GM19239 (cell line): ENCODE measurements around the gene NAPB.
"Not testable (repeated sequence)": the region's sequence is repeated elsewhere in the genome, so short reads cannot be mapped to it uniquely, and the experiment has no call there.

Source experiments
- DNase-seq: peaks from one replicate; pipeline ENCODE4 v3.0.0; 2011; ENCODE audit warnings: low spot score; ENCODE audit not compliant: insufficient read length
- FAIRE-seq: peaks from 2 replicates; lab custom pipeline; 2011; peaks lifted over from hg19 to GRCh38; lab: Jason Lieb, UNC

Gene NAPB

DNA sequence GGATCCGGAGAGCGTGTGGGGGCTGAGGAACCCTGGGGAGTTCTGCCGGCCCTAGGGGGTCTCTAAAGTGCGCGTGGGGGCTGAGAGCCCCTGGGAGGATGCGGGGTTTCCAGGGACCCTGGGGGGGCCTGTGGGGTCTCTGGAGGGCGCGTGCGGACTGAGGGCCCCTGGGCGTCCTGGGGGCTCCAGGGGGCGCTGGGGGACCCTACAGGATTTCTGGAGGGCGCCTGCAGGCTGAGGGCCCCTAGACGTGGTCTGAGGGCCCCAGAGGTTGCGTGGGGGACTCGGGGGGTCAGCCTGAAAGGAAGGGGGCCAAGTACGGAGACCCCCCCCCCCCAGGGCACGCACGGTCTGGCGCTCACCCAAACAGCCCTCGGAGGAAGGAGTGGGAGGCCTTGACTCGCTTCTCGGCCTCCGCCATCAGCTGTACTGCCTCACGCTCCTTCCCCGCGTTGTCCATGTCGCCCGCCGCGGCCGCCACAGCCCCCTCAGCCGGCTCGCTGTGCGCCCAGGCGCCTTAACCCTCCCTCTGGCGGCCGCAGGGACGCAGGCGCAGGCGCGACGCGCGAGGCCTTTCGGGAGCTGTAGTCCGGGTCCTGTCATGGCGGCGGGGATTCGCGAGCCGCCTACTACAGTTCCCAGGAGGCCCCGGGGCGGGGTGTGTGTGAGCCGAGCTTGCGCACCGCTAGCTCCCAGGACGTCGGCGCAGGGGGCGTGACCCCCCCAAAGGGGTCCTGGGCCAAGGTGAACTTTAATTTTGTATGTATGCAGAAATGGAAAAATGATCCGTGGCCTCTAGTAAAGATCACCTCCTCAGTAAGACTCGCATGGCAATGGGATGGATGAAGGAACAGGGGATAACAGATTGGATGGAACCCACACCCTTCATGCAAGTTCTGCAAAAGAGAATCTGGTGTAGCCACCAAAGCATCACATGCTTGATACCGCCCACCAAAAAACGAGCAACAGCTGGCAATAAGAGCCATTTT is at the start of gene NAPB:
TSS of gene NAPB (minus strand) at position 546 of the 989 bp plus-strand sequence. CDS start at position 460, 86 bp downstream.
- FAIRE-seq = peak; percentile 92

DNA sequence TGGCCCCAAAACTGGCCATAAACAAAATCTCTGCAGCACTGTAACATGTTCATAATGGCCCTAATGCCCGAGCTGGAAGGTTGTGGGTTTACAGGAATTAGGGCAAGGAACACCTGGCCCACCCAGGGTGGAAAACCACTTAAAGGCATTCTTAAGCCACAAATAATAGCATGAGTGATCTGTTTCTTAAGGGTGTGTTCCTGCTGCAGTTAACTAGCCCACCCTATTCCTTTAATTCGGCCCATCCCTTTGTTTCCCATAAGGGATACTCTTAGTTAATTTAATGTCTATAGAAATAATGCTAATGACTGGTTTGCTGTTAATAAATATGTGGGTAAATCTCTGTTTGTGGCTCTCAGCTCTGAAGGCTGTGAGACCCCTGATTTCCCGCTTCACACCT is 45.7 kb upstream of the NAPB start:
- FAIRE-seq = not testable (repeated sequence)

More for the DNA sequence above, at the start of gene NAPB:
- peak; percentile 91 for DNase-seq

DNA sequence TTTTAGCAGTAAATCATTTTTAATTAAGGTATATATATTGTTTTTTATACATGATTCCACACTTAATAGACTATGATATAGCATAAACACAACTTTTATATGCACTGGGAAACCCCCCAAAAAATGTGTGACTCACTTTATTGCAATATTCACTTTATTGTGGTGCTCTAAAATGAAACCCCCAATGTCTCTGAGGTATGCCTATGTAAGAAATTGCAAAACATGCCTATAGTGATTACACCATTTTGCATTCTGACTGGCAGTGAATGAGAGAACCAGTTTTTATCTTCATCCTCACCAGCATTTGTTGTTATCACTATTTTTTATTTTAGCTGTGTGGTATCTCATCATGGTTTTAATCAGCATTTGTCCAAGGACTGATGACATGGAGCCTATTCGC is 39.9 kb upstream of the NAPB start:
- no peak for FAIRE-seq

More for the DNA sequence above, 45.7 kb upstream of the NAPB start:
- DNase-seq = not testable (repeated sequence)

DNA sequence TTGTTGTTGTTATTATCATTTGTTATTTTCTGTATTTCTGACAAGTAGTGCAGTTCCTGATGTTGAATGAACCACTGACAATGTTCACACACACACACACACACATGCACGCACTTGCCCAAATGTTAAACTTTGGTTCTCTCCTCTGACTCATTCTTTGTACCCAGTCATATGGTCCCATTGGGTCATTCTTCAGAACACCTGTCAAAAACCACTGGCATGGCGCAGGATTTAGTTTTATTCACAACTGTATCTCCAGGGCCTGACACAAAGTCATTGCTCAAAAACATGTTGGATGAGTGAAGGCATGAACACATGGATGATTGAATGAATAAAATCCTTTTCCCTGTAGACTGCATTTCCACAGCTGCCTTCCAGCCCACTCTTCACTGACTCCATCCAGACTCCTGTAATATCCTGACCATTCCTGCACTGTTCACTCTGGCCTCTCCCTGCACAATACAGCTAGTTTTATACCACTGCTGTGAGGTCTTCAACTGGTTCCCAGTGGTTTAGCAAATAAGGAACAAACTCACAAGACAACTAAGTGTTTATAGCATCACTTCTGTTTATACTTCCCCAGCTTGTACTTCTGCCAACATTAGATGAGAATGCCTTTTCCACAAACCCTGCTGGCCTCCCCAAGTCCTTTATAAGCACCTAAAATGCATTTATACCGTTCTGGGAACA is 38.3 kb upstream of the NAPB start:
- FAIRE-seq = no peak
- no peak for DNase-seq

More for the DNA sequence above, 39.9 kb upstream of the NAPB start:
- DNase-seq = no peak

DNA sequence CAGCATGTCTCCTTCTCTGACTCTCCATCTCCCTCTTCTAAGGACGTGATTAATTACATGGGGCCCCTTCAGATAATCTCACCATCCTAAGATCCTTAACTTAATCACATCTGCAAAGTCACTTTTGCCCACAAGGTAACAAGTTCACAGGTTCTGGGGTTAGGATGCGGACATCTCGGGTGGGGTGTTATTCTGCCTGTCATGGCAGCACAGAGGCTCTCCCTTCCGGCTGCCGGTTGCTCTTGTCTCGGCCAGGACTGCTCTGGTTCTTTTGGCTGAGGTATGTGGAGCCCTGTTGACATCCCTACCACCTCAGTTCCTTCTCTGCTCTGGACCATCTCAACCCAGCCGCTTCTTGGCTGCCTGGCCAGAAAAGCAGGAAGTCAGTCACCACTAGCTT is 35.6 kb upstream of the NAPB start:
- no peak for DNase-seq
- FAIRE-seq = no peak

DNA sequence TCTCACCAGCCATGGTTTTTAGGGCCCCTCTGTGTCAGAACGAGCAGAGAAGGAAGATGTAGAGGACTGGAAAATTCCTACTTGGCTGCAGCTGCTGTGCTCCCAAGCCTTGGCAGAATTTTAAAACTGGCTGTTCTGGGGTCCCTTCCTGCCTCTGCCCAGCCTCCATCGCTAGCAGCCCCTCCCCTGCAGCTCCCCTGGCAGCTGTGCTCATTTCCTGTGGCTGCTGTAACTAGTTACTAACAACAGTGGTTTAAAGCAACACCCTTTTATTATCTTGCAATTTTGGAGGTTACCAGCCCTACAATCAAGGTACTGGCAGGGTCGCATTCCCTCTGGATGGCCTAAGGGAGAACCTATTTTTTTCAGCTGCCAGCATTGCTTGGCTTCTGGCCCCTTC is 35.1 kb upstream of the NAPB start:
- FAIRE-seq = no peak

DNA sequence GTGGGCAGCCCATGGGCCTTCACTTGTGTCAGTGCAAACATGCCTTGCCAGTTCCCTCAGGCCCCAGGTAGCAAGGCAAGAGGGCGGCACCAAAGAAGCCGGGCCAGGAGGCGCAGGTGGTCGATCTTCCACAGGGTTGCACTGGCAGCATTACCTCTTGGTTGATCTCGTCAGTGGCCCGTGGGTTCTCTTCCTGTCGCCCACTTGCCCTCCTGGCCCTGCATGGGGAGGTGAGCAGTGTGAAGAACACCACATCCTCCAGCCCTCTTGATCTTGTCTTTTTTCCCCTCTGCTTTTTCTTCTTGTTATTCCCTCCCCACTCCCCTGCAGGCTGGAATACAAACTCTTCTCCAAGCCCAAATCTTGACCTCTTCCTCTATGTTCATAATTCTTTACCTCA is 34.4 kb upstream of the NAPB start:
- DNase-seq = no peak
- no peak for FAIRE-seq

More for the DNA sequence above, 35.1 kb upstream of the NAPB start:
- no peak for DNase-seq

DNA sequence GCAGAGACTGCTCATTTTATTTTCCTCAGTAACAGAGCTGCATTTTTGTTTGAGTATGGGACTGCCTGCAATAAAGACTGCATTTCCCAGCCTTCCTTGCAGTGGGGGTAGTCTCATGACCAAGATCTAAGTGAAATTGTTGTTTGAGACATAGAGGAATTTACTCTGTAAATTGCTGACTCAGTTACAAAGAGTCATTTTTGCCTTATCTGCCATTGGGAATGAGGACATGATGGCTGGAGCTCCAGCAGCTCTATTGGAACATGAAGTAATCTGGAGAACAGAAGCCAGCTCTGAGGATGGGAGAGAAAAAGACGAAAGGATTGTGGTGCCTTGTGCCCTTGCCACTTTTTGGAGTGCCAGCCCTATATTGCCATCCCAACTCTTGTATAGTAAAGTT is 33.5 kb upstream of the NAPB start:
- DNase-seq (no peak), FAIRE-seq (no peak)

DNA sequence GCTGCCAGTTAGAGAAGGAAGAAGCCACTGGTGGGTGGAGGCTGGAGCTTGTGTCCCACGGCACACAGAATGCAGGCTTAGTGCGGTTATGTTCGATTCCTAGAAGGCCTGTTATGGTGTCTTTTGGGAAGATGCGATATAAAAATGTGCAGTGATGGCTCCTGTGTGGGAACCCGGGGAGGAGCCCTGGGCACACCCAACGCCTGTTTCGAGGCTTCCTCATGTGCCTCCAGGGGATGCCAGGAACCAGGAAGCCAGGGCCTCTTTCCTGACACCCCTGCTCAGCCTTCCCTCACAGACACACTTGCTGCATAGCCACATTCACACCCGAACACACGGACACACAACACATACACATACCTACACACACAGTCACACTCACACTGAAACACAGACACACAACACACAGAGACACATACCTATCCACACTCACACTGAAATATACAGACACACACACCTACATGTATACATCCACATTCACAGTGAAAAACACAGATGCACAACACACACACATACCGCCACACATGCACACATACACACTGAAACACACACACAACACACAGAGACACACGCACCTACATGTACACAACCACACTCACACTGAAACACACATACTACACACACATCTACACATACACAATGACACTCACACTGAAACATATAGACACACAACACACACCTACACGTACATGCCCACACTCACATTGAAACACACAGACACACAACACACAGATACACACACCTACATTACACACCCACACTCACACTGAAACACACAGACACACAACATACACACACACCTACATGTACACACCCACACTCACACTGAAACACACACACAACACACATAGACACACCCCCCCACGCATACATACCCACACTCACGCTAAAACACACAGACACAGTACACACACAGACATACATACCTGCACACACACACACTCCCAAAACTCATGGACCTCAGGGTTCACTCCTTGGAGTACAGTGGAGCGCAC is 32.6 kb upstream of the NAPB start:
- DNase-seq = no peak

DNA sequence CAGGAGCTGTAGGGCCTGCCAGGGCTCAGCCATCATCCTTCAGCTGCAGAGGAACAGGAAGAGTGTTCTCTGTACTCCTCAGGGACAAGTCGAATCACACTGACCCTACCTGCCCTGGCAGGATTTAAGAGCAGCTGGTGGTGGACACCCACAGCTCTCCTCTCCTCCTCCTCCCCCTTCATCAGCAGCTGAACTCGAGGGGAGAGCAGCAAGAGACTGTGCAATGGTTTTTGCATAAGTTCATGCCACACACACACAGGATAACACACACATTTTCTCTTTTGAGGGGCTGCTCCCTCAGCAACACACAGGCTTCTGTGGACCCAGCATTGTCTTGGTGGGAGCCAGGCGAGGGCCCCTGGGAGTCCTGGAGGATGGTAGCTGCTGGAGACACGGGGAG is 31.5 kb upstream of the NAPB start, which contains the start of gene CST11:
TSS of gene CST11 (minus strand) at position 101 of the 400 bp plus-strand sequence. CDS start at position 36, 65 bp downstream.
- DNase-seq (no peak), FAIRE-seq (no peak)

More for the DNA sequence above, 32.6 kb upstream of the NAPB start:
- no peak for FAIRE-seq

DNA sequence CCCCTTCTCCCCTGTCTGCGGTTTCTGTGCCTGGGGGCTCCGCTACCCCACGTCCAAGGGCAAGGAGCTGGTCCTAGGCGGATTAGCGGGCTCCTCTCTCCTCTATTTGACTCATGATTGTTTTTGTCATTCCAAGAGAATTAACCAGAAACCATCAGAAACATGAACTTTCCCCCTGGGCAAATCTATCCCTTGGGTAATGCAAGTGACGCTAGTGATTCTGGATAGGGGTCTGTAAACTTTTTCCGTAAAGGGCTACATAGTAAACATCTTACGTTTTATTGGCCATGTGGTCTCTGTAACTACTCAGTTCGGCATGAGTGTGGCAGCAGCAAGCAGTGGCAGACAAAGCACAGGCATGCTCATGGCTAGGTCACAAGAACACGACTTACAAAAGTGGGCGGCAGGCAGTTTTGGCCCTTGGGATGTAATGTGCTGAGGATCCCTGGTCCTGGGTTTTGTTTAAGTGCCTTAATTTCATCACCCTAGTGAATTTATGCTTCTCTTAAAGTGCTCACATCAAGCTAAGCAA is 30.7 kb upstream of the NAPB start:
- DNase-seq = no peak
- FAIRE-seq = no peak

DNA sequence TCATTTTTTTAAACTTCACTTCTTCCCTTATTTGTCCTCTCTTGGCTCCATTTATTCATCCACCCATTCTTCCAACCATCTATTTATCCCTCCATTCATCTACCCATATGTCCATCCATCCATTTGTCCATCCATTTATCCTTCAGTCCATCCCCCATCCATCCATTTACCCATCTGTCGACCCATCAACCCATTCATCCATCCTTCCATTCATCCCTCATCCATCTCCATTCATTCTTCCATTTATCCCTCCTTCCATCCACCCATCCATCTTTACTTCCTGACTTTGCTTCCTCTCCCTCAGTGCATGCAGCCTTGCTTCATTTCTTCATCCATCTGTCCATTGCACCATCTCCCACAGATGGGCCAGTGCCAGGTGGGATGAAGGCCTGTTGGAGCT is 29.6 kb upstream of the NAPB start:
- FAIRE-seq = no peak
- no peak for DNase-seq

DNA sequence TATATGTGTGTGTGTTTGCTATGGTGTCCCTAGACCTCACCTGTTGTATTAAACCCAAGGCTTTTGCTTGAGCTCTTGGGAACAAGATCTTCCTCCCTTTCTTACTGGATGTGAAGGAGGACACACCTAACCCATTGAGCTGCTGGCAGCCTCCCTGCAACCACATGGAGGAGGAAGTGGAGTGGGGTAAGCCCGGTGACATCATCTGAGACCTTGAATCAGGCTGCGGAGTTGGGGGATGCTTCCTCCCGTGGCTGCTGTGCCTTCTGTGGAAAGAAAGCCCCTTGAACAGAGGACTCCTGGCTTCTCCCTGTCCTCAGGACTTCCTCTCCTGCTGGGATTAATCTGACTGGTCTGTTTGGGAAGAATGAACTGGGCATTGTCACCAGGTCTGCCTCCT is 28.1 kb upstream of the NAPB start:
- FAIRE-seq (no peak), DNase-seq (no peak)

DNA sequence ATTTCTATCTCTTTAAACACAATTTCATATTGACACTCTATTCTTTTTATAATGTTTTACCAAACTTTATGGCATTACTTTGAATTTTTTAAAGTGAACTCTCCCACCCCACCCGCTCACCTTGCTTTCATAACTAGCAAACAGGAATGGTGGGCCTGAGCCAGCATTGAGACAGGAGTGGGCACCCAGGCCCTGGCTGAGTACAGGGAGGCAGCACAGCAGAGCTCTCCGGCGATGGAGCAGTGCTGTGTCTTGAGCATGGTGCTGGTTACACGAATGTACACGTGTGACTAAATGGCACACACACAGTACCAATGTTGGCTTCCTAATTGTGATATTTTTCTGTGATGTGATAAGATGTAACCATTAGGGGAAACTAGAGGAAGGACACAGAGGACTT is 26.9 kb upstream of the NAPB start:
- FAIRE-seq (no peak), DNase-seq (no peak)

DNA sequence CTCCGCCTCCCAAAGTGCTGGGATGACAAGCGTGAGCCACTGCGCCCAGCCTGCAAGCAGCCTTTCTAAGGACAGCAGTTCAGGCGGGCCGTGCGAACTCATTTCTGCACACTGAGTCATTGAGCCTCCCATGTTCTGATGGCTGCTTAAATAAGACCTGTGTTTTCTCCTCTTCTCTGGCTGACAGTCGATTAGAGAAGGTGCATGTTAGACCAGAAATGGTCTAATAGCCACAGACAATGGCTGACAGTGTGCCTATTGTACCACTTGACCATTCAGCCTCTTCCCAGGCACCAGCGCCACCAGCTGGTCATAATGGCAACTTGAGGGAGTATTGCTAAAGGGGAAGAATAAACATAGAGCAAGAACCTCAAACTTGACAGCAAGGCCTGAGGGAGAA is 25.2 kb upstream of the NAPB start:
- FAIRE-seq (peak; percentile 31), DNase-seq (peak; percentile 29)

DNA sequence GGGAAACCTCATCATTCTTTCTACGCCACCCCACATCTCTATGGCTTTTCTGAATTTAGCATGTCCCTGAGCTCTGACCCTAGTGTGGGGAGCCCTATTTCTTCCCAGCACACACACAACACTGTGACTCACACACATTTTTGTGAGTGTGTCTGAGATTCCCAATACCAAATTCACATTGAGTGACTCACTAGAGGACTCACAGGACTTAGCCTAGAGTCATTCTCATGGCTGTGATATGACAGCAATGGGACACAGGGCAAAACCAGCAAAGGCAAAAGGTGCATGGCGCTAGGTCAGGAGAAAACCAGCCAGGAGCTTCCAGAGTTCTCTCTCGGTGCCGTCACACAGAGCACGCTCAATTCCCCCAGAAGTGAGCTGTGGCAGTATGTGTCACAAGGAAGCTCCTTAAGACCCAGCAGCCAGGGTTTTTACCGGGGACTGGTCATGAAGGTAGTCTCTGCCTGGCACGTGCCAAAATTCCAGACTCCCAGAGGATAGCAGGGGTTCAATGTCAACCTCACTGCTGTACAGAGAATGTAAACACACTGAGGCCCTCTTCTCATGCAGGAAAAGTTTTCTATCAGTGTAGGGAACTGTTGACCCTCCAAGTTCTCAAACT is 24.4 kb upstream of the NAPB start:
- no peak for FAIRE-seq
- DNase-seq = no peak

DNA sequence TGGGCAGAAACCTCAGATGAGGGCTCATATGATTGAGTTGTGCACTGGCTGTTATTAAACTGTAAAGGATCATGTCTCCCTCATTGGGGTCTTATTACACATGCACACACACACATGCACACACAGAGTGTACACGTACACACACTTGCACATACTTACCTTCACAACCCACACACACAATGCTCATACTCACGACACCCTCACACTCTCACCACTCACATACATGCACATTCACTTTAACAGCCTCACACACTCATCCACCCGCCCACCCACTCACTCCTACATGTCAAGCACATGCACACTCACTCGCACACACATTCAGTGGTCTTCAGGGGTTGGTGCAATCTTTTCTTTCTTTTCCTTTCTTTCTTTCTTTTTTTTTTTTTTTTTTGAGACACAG is 23.6 kb upstream of the NAPB start:
- DNase-seq (no peak), FAIRE-seq (no peak)

DNA sequence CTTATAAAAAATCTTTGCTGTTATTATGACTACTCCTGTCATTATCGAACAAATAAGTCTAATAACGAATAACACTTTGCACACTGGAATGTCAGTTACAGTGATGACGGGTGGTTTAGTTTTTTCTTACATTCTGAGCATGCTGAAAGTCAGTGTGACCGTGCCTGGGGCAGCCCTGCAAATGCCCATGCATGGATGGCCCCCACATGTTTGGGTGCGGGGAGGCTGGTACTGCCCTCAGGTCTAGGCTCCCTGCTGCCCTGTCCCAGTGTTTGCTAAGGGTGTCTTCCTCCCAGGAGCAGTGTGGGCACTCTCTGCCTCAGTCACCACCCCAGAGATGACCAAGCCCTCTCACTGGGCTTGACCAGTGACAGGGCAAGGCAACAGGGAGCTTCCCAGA is 21.1 kb upstream of the NAPB start:
- FAIRE-seq = no peak
- no peak for DNase-seq

DNA sequence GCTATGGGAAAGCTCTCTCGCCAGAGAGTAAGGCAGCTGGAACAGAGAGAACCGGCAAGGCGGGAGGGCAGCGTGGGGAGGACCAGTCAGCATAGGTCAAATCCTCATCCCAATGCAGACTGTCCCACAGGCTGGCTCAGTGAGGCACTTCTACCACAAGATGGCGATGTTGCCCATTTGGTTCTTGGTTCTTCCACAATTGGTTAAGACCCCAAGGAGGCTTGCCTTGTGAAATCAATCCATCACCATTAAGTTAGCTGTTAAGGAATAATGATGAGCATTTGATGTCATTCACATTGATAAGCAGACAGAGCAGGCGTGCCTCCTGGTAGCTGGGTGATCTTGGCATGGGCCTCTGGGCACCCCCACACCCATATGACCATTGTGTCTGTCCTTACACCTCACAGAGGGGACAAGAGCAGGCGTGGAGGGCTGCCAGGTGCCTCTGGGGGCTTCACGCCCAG is 20.6 kb upstream of the NAPB start:
- DNase-seq (peak; percentile 65), FAIRE-seq (peak; percentile 73)
